Esophagus squamous epithelium (tissue), 5 donors: ENCODE data around the gene PNRC1. TPM values are rescaled to one million over a fixed set of nuclear protein-coding genes. Genes with fewer than 3 reads are reported as not detected.

ENCODE experiments used
- DNase-seq: peaks from one replicate; lab custom pipeline; 2025; lab: John Stamatoyannopoulos, UW
- H3K27ac ChIP-seq, 4 donors: fragments of 200-600 bp; sonication (generic); one replicate each; pipeline ENCODE4 v1.5.1; 2016 to 2019; ENCODE audit warnings: mild to moderate bottlenecking in 1 of 4
- H3K27me3 ChIP-seq, 4 donors: fragments of 200-600 bp; sonication (generic); 1 replicate in 3 of 4; 2 replicates in 1 of 4; pipeline versions ENCODE4 v1.5.1 to v1.6.0; 2017 to 2021; ENCODE audit warnings: antibody characterized with exemption in 1 of 4
- H3K36me3 ChIP-seq, 3 donors: fragments of 200-600 bp; sonication (generic); one replicate each; pipeline ENCODE4 v1.5.1; 2016 to 2019
- H3K4me1 ChIP-seq, 3 donors: fragments of 200-600 bp; sonication (generic); one replicate each; pipeline ENCODE4 v1.5.1; 2017 to 2019
- H3K4me3 ChIP-seq, 4 donors: fragments of 200-600 bp; sonication (generic); 1 replicate in 3 of 4; 2 replicates in 1 of 4; pipeline ENCODE4 v1.5.1; 2016 to 2019; ENCODE audit warnings: mild to moderate bottlenecking in 2 of 4, moderate library complexity in 1 of 4
- H3K9me3 ChIP-seq, 3 donors: fragments of 200-600 bp; sonication (generic); one replicate each; pipeline ENCODE4 v1.5.1; 2016 to 2019
- POLR2A ChIP-seq, 4 donors: fragments of 450-650 bp; IDR thresholded peaks; one replicate each; pipeline ENCODE4 v1.6.1; 2017; ENCODE audit warnings: antibody characterized with exemption in 4 of 4, mild to moderate bottlenecking in 4 of 4, moderate library complexity in 3 of 4
- WGBS, 2 donors: methylation state at CpG; one replicate each; pipeline ENCODE4 v1.1.5; 2018; 5-methylcytosine and 5-hydroxymethylcytosine counted together
- intact Hi-C: fragments of 100-400 bp; cut with DNase I; formaldehyde crosslinking; loops from one replicate; pipeline ENCODE4 v1.15.0; 2022
- total RNA-seq, 4 donors: library from RNA; depleted of rRNA; stranded (reverse); fragments of >200 nt; gene quantifications; one replicate each; pipeline ENCODE4 v1.1.0, GENCODE V29; 2016
- TF ChIP-seq, protein P1 (sequence below), 6 experiments: fragments of 450-650 bp in 4 of 6; fragments of 200-600 bp in 2 of 6; sonication (generic) in 2 of 6; IDR thresholded peaks; one replicate each; pipeline ENCODE4 v1.5.1; 2016 to 2019; ENCODE audit warnings: antibody characterized with exemption in 6 of 6, mild to moderate bottlenecking in 4 of 6, moderate library complexity in 4 of 6
- donor health status: DM: yes; HTN: yes; CAD: no.

Gene PNRC1
- total RNA-seq, 4 donors from 2014 or later = 55.0 to 168 (median 85.4) TPM

GRCh38 chr6:89073840-89074239, 6.7 kb upstream of the PNRC1 start:
- H3K36me3 ChIP-seq = no peaks in the 10 kb centered on the region
- TF ChIP-seq, protein P1, sequence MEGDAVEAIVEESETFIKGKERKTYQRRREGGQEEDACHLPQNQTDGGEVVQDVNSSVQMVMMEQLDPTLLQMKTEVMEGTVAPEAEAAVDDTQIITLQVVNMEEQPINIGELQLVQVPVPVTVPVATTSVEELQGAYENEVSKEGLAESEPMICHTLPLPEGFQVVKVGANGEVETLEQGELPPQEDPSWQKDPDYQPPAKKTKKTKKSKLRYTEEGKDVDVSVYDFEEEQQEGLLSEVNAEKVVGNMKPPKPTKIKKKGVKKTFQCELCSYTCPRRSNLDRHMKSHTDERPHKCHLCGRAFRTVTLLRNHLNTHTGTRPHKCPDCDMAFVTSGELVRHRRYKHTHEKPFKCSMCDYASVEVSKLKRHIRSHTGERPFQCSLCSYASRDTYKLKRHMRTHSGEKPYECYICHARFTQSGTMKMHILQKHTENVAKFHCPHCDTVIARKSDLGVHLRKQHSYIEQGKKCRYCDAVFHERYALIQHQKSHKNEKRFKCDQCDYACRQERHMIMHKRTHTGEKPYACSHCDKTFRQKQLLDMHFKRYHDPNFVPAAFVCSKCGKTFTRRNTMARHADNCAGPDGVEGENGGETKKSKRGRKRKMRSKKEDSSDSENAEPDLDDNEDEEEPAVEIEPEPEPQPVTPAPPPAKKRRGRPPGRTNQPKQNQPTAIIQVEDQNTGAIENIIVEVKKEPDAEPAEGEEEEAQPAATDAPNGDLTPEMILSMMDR (IDR thresholded peaks at IDR 0.05) = no peak
- no peak for TF ChIP-seq POLR2A (IDR thresholded peaks at IDR 0.05)
- 79 to 89% methylated on average over 2 of the region's 2 CpGs for WGBS, 2 donors
- no peak overlapping the region for H3K27ac ChIP-seq
- peaks cover 0 to 12% (median 2%) of the 10 kb centered on the region in 3 donors for H3K4me1 ChIP-seq
- no peaks in the 10 kb centered on the region for H3K27me3 ChIP-seq
- no peaks in the 10 kb centered on the region for H3K9me3 ChIP-seq
- H3K4me3 ChIP-seq = no peak overlapping the region
- intact Hi-C loops = no loop called here
- DNase-seq = no peak

DNA sequence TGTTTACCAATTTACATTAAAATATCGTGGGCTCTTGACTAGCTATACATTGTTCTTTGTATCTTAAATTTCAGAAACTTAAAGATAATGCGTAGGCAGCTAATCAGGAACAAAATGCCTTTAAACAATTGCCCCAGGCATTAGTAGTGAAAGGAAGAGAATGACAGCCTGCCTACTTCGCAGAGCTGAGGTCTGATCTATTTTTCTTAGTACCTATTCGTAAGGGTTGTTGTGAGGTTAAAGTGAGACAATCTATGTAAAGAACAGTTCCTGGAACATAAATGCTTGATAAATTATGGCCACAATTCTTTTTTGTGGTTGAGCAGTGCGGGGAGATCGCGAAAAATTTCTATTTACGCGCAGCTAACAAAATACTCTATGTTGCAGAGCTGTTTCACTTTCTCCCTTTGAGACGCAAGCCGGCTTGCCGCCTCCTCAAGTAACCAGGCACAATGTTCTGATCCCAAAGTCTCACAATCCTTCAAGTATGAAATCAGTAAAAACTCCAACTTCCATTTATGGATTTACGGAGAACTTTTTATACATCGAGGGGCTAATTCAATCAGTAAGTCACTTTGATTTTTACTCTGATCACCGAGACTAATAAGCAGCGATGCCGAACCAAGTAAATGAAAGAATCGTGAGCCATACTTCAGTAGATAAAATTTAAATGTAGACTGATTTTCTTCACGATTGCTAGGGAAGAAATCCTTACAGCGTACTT, 878 bp upstream of the PNRC1 start:
- Histone ChIP-seq H3K27ac (peak overlapping the region; percentile 98 to 100 (median 100)), H3K36me3 (peaks cover 0 to 12% (median under 1%) of the 10 kb centered on the region in 3 donors), H3K27me3 (no peaks in the 10 kb centered on the region), H3K9me3 (no peaks in the 10 kb centered on the region), H3K4me1 (peaks cover 9 to 29% (median 18%) of the 10 kb centered on the region in 3 donors), H3K4me3 (peak overlapping the region; percentile 92 to 100 (median 96))
- no peak for DNase-seq
- intact Hi-C loops = no loop called here
- TF ChIP-seq, protein P1 (IDR thresholded peaks at IDR 0.05) = no peak
- peak in 2 of 4 donors; percentile 48 to 61 for TF ChIP-seq POLR2A (IDR thresholded peaks at IDR 0.05)
- 0 to 1% methylated on average over 20 of the region's 20 CpGs for WGBS, 2 donors

- WGBS, 2 donors = no CpG with 5 or more reads among the region's 36 CpGs
- intact Hi-C loops = no loop called here
- Histone ChIP-seq H3K9me3 (no peaks in the 10 kb centered on the region), H3K4me1 (peaks cover 13 to 43% (median 31%) of the 10 kb centered on the region in 3 donors), H3K27me3 (no peaks in the 10 kb centered on the region), H3K36me3 (peaks cover 0 to 26% (median 11%) of the 10 kb centered on the region in 3 donors), H3K4me3 (peak overlapping the region; percentile 92 to 100 (median 96)), H3K27ac (peak overlapping the region; percentile 98 to 100 (median 100))
- TF ChIP-seq, protein P1 (IDR thresholded peaks at IDR 0.05) = peak in 1 of 6 experiments; percentile 11
- no peak for TF ChIP-seq POLR2A (IDR thresholded peaks at IDR 0.05)
- DNase-seq = no peak
Measured at GRCh38 chr6:89081129-89081422, 525 bp downstream of the PNRC1 start.

GRCh38 chr6:89081423-89082322, 1.1 kb downstream of the PNRC1 start:
- peak overlapping the region; percentile 98 to 100 (median 100) for H3K27ac ChIP-seq
- peak; percentile 94 for DNase-seq
- peaks cover 13 to 49% (median 31%) of the 10 kb centered on the region in 3 donors for H3K4me1 ChIP-seq
- no peaks in the 10 kb centered on the region for H3K27me3 ChIP-seq
- H3K9me3 ChIP-seq = no peaks in the 10 kb centered on the region
- H3K36me3 ChIP-seq = peaks cover 0 to 27% (median 11%) of the 10 kb centered on the region in 3 donors
- peak overlapping the region; percentile 92 to 100 (median 96) for H3K4me3 ChIP-seq
- 0% methylated on average over 5 to 16 of the region's 69 CpGs for WGBS, 2 donors
- intact Hi-C loops = no loop called here
- TF ChIP-seq, protein P1 (IDR thresholded peaks at IDR 0.05) = no peak
- peak in 2 of 4 donors; percentile 89 to 90 for TF ChIP-seq POLR2A (IDR thresholded peaks at IDR 0.05)
